Eye (tissue), 1 donor: Measurements from ENCODE around the gene KRTAP27-1.

Source experiments
- DNase-seq: peaks from one replicate; pipeline ENCODE4 v3.0.0-alpha.2; 2015

KRTAP27-1 gene, protein sequence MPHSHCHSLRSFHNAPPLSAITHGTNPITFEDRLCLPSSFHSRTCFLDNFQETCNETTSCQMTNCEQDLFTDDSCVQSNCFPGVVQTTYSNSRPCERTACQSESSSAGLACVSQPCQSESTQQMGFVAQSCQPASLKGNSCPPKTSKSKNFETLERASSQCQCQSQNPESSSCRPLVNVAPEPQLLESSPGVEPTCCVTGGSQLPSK

DNA sequence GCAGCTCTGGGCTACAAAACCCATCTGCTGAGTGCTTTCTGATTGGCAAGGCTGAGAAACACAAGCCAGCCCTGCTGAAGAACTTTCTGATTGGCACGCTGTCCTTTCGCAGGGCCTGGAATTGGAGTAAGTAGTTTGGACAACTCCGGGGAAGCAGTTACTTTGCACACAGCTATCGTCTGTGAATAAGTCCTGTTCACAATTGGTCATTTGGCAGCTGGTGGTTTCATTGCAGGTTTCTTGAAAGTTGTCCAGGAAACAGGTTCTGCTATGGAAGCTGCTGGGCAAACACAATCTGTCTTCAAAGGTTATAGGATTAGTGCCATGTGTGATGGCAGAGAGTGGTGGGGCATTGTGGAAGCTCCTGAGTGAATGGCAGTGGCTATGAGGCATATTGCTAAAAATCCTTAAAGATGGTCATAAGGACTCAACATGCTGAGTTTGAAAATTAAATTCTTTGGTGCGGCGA lies at the start of gene KRTAP27-1:
Gene KRTAP27-1, minus strand, starts transcription at position 419 of the 469 bp plus-strand sequence. Its CDS starts 26 bp downstream, at position 393.
- DNase-seq, result no peak

DNA sequence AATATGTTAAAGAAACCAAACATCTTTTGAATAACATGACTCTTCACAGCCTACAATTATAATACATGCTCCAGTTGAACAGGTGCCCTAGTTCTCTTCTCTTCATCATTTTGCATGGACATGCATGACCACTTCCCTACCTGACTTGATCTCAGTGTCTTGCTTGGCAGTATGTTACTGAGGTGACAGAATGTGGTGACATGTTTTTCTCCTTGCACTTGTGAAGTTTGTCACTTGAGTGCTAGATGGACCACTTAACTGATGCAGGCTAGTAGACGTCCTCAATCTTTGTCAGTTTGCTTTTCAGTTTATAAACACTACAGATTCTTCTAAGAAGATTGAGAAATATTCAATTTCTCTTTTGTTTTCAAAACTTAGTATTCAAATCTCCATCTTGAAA lies 44.7 kb upstream of the KRTAP27-1 start:
- DNase-seq, result no peak

DNA sequence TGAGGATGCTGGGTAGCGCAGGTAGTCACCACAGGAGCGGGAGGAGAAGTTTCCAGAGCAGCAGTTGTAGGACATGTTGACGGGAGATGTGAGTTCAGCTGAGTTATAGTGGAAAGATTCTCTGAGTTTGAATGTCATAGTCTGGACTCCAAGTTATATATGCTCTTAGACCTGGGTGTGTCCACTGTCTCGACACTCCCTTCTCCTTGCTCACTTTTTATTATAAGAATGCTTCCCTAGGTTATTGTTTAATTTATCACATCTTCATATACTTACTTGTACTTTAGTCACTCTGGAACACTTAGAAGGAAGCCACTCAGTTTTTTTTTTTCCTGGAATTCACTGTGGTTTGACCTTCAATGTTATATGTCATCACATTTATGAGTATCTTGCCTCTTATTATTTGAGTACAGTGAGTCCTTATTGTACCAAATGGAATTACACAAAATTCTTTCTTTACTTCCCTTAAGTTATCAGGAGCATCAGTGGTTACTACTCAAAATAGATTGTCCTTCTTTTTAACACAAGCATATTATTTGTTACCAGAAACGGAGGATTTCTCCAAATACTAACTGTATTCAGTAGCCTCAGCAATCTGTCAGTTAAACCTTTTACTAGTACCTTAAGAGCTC lies 34.8 kb upstream of the KRTAP27-1 start, which contains the start of gene KRTAP13-2:
Gene KRTAP13-2, minus strand, starts transcription at position 133 of the 632 bp plus-strand sequence. Its CDS starts 58 bp downstream, at position 75.
- DNase-seq, result no peak

DNA sequence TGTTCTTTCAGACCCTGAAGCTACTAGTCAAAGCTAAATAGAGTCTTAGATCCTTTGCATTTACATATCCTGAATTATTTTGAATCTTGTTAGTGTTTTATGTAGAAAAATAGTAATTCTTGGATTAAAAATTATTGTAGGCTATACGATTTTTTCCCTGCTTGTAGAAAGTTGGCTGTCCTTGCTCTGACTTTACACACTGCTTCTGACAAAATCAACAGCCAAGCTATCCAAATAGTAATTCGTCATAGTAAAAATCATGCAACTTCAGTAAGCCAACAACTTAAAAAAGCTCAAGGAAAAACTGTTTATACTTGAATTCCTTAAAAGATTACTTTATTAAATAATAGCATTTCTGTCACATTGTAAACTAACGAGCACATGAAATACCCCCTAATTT lies 18.4 kb upstream of the KRTAP27-1 start:
- DNase-seq, result no peak

DNA sequence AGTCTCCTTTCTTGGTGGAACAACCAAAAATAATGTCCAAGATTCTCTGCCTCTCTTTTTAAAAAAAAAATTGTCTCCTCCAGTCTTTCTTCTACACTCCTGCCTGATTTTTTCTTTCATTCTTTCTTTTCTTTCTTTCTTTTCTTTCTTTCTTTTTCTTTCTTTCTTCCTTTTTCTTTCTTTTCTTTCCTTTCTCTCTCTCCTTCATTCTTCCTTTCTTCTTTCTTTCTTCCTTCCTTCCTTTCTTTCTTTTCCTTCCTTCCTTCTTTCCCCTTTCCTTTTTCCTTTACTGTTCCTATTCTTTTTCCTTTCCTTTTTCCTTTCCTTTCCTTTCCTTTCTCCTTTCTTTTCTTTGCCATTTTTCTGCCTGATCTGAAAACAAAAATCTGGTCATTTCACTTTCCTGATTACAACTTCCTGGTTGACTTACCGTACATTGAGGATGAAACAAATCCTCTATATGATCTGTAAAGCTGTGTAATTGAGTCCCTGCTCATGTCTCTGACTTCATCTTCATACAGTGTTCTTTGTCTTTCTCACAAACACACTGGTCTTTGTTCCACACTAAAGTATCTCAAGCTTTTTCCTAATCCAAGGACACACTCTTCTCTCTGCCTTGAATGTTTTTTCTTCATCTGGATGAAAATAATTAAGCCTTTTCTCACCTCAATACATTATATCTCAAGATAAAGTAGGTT lies 17.0 kb upstream of the KRTAP27-1 start:
- DNase-seq, result no peak

DNA sequence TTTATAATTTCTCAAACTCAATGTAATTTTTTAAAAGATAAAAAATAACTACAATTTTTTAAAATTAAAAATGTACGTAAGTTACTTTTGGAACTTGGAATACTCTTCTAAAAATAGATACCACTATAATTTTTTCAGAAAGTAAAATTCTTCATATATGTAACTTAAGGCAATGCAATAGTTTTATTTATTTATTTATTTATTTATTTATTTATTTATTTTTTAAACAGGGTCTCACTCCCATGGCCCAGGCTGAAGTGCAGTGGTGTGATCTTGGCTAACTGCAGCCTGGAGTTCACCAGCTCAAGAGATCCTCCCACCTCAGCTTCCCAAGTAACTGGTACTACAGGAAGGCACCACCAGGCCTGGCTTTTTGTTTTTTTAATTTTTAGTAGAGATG lies 14.0 kb upstream of the KRTAP27-1 start:
- DNase-seq, result no peak

DNA sequence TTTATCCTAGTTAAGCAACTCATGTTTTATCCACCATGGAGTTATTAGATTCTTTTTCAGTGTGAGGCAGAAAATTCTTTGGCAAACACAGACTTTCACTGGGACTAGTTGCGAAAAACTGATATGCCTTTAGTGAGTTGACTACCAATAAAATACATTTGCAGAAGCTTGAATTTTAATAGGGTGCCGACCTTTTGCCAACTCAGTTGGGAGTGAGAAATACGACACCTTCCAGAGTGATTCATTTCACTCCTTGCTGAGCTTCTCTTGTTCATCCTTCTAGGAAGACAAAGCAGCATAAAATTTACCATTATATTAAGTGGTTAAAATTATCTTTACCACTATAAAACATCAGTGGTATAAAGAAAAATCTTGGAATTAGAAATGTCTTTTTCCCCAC lies 12.1 kb upstream of the KRTAP27-1 start:
- no peak for DNase-seq

DNA sequence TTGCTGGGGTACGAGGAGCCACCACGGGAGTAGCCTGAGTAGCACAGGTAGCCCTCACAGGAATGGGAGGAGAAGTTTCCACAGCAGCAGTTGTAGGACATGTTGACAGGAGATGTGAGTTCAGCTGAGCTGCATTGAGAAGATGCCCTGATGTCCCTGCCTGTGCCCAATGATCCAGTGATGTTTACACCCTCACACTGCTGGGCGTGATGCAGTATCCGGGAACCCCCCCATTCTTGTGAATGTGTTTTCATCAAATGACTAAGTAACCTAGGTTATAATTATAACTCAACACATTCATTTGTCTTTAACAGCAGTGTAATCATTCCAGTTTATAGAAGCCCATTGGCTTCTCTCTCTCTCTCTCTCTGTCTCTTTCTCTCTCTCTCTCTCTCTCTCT lies 11.0 kb upstream of the KRTAP27-1 start, which contains the start of gene KRTAP23-1:
Gene KRTAP23-1, minus strand, starts transcription at position 101 of the 400 bp plus-strand sequence. Its CDS starts 0 bp downstream, at position 101.
- no peak for DNase-seq

DNA sequence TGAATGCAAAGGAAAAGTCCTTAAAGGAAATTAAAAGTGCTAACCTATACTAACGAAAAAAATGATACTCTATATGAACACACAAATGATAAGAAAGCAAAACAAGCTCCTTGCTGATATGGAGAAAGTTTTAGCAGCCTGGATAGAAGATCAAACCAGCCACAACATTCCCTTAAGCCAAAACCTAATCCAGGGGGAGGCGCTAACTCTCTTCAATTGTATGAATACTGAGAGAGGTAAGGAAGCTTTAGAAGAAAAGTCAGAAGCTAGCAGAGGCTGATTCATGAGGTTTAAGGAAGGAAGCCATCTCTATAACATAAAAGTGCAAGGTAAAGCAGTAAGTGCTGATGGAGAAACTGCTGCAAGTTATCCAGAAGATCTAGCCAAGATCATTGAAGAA lies 7.5 kb upstream of the KRTAP27-1 start:
- no peak for DNase-seq

DNA sequence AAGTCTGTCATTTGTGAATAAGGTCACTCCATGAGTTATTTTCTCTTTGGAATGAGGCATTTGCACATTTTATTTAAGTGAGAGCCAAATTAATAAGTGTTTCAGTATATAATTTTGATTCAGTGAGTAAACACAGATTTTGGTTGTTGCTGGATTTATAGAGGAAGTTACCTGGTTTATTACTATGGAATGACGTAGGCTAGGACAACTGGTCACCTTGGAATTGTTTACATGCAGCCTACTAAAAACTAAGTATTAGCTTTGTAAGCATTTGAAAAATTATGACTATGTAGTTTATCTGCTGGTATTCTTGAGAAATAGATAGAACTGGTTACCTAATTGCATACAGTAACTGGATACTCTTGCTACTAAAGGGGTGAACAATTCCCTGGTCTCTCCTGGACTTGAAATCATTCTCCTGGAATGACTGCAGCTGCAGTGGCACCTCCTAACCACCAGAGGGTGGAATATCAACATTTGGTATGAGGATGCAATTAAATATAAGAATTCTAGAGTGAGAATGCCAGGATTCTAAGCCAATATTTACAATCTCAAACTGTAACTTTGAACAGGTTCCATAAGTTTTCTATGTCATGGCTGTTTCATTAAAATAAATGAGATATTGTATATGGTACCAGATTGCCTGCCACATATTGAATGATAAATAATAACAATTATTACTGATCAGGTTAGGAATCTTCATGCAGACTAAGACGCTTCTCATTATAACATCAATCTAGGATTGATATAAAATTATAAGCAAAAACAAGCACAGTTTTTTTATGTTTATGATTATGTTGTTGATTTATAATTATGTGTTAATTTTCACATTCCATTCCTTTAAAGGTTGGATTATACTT lies 3.5 kb upstream of the KRTAP27-1 start:
- DNase-seq, result peak; percentile 66

DNA sequence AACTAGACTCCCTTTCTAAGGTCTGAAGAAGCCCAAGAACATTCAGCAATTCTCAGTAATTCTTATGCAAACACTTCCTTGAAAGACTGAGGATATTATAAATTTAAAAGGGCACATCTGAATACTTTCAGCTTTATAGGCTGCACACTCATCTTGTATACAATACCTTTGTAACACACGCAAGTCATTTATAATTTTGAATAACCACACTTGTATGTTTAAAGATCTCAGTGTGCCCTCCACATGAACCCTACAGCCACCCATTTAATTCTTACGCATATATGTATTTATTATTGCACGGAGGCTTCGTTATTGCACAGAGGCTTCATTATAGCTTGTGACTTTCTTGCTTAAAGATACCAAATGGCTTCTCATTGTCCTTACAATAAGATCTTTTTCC lies 1.2 kb upstream of the KRTAP27-1 start:
- no peak for DNase-seq

DNA sequence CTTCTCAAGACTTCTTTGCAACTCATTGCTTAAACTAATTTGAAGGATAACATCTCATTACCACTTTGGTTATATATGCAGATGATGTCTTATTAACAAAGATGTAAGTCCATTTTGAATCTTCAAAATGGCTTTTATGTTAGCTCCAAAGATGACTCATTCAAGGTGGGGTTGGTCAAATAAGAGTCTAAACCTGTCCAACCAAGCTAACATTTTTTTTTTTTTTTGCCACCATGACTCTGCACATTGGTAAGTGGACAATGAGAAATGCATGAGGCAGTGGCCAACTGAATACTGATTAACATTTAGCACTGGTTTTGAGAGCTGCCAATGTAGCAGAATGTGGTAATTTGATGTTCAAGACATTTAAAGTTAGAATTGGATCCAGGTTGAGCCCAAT lies 278 bp upstream of the KRTAP27-1 start:
- DNase-seq, result no peak

DNA sequence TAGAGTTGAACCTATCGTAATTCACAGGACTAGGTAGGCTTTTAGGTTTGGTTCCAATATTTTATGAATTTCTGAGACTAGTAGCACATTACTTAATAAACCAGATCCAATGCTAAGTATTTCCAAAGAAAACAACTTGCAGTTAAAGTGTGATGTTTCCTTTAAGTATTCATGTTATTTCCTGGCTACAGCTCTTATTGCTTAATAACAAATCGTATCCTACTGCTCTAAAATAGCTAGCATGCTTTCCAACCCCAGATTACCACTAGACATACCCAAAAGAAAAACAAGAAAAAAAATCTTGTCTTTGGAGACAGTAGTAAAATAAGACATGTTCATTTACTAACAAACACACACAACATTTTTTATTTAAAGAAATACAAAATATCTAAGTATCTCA lies 898 bp downstream of the KRTAP27-1 start:
- DNase-seq, result no peak

DNA sequence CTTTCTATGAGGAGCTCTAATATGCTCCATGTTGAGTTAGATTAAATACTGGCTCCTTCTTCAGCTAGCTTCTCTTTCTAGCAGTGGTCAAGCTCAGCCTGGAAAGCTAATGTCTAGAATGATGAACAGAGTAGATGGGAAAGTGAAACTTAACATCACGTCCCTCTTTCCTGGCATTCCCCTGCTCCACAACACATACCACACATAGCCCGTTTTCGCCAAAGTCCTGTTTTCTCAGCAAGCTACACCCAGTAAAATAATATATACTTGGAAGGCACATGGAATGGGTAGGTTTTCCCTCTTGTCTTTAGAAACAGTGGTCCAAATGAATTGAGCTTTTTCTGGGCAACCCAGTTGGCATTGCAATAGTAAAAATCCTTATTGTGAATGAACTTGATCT lies 3.8 kb downstream of the KRTAP27-1 start:
- no peak for DNase-seq

DNA sequence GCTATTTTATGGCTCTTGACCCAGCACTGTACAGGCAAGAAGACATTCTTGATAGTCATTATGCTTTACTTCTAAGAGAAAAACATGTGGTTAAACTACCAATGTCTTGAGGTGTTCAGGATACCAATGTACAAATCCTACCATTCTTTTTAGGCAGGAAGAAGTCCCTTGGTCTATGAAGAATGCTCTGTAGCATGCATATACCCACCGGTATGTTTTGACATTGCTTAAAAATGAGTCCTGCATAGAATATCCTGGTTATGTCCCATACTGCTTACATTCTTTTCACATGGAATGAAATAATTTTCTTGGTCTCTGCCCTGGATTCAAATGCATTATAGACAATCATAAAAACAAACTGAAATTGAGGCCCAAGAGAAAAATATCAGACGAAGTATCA lies 4.8 kb downstream of the KRTAP27-1 start:
- no peak for DNase-seq

DNA sequence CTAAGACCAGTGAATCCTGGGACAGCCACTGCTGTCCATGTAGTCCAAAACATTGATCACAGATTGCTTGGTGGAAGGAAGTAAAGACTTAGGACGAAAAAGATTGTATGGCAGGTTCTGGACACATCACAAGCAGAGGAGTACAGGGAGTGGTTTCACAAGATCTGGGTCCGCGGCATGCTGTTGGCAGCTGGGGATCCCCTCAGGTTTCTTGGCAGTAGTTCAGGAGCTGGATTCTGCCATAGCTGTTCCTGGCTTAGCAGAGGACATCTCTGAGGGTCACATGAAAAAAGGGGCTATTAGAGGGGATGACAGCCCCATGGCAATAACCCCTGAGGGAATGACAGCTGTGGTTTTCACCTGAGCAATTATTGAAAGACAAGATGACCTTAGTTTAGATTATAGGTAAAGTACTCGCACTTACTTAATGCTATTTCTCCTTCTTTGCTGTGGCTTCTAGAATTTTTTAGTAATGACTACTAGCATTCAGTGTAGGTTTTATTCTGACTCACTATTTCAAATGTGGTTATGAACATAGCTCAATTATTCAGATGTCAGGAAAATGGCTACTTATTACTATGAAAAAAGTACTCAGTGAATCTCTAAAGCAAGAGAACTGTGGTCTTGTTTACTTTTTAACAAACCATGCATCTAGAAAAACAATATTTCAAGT lies 8.2 kb downstream of the KRTAP27-1 start:
- no peak for DNase-seq

DNA sequence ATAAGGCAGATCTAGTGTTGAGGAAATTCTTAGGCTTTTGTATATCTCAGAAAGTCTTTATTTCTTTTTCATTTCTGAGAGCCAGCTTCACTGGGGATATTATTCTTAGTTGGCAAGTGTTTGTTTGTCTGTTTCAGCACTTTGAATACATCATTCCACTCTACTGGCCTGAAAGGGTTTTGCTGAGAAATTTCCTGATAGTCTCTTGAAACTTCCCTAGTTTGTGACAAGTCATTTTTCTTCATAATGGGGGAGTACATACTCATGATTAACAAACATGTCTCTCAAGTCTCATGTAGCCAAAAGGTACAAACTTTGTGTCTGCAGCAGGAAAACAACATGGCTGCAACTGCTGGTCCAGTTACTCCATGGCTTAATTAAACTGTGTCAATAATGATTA lies 11.1 kb downstream of the KRTAP27-1 start:
- no peak for DNase-seq

DNA sequence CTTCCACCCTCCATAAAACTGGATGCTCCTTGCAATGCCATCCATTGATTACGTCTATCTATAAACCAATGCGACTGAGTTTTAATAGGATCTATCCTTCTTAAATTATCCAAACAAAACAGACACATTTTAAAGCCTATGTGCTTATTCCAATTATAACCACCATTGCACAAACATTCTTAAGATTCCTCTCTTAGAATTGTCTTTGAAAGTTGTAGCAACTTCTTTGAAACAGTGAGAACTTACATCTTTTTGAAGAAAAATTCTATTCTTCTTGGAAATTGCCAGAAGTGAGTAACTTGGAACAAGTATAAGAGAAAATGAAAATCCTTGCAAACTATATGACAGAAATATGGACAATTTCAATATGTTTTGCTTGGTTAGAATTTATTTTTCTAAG lies 17.3 kb downstream of the KRTAP27-1 start, which contains the start of gene KRTAP26-1:
Gene KRTAP26-1, minus strand, starts transcription at position 101 of the 400 bp plus-strand sequence. CDS start 280 bp downstream, outside the sequence.
- DNase-seq, result no peak

DNA sequence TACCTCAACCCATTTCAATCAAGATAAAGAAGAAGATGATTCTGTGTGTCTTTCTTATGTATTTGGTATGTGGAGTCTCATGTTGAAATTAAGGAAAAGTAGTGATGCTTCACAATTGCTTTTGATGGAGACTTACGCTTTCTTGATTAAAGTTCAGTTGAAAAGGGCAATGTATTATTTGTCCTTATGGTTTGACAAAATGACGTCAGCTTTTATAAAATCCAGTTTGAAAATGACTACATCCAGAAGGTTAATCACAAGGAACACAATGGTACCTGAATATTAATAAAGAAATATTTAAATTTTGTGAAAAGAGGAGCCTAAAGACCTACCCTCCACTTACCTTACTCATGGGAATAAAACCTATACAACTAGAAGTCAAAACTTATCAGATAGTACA lies 21.8 kb downstream of the KRTAP27-1 start:
- DNase-seq, result no peak

DNA sequence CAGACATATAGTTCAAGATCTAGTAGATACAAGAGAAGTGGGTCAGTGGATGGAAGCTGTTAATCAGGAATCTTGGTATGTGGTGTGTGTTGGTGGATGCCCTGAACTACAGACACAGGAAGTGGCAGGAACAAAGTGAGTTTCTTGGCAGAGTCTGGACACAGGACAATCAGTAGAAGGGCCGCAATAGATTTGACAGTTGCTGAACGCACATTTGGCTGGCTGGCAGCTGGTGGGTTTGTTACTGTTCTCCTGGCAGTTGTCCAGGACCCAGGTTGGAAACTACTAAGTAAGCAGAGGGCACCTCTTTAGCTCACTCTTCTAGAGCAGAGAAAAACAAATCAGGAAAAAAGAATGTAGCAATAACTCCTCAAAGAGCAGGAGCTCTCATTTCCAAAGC lies 30.6 kb downstream of the KRTAP27-1 start:
- no peak for DNase-seq

DNA sequence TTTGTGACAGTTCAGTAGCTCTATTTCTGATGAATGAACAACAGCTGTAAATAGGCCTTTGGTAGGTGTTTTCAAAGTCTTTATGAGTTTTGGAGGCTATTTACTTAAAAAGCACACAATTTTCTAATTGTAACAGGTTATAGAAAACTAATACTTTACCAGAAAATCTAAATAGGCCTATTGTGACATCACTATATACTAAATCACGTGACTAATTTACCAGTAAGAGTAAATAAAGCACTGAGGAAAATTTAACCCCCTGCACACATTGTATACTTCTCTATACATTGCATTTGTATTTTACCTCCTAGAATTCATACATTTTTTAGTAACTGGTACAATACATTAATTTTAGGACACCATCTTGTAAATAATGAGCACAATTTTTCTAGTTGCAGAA lies 32.4 kb downstream of the KRTAP27-1 start:
- DNase-seq, result no peak

DNA sequence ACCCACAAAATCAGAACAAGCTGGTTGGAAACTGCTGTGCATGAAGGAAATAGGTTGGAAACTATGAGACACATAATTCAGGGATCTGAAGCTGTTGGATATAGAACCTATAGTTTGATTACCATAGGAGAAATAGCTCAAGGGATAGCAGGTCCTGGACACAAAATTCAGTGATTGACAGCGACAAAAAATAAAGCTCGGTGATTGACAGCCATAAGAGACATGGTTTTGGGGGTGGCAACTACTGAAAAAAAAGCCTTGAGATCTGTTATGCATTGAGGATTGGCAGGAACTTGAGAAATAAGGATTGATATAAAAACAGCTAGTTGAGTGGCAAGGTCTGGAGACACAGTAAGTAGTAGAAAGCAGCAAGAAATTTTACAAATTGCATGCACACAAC lies 48.3 kb downstream of the KRTAP27-1 start, which contains the start of gene KRTAP25-1:
Gene KRTAP25-1, minus strand, starts transcription at position 300 of the 400 bp plus-strand sequence. Its CDS starts 24 bp downstream, at position 276.
- no peak for DNase-seq
